DMS 273 (cell line): Measurements from ENCODE around the gene FBXL5.

Source experiments
- DNase-seq: peaks from one replicate; lab custom pipeline; 2025; ENCODE audit not compliant: unreplicated experiment; lab: John Stamatoyannopoulos, UW

FBXL5 gene

GRCh38 chr4:15563871-15564270 is 91.3 kb downstream of the FBXL5 start:
- no peak for DNase-seq

GRCh38 chr4:15562623-15563022 is 92.5 kb downstream of the FBXL5 start:
- no peak for DNase-seq

DNA sequence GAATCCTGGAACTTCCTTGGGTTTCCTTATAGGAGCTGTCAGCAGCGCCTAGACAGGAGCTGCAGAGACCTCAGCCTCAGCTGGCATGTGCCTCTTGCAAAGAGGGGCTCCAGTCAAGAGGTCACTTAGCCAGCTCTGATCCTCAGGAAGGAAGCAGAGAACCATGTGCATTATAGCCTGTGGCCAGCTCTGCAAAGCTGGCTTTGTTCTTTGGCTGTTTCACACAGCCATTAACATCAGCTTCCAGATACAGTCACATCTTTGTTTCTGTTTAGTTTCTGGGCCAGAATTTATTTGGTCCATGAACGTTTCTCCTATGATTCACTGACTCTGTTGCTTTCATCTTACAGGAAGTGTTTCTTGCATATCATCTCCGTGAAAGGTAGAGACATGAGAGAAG is 93.0 kb downstream of the FBXL5 start:
- DNase-seq: no peak

DNA sequence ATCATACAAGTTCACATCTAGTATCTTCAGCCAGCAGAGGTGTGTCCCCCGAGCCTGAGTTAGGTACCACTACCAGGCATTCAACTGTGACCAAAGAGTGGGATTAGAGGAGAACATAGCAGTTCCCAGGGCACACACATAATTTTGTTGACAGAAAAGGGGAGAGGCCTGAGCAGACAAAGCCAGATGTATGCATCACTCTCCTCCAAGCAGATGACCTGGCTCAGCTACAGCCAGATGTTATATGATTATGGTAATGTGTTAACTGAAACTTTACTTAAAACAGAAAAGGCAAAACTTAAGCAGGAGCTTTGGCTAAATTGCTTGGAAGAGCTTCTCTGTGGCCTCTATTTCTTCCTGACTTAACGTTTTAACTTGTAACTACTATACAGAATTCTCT is 96.6 kb downstream of the FBXL5 start:
- no peak for DNase-seq

GRCh38 chr4:15557786-15558550 is 97.2 kb downstream of the FBXL5 start:
- DNase-seq: no peak

DNA sequence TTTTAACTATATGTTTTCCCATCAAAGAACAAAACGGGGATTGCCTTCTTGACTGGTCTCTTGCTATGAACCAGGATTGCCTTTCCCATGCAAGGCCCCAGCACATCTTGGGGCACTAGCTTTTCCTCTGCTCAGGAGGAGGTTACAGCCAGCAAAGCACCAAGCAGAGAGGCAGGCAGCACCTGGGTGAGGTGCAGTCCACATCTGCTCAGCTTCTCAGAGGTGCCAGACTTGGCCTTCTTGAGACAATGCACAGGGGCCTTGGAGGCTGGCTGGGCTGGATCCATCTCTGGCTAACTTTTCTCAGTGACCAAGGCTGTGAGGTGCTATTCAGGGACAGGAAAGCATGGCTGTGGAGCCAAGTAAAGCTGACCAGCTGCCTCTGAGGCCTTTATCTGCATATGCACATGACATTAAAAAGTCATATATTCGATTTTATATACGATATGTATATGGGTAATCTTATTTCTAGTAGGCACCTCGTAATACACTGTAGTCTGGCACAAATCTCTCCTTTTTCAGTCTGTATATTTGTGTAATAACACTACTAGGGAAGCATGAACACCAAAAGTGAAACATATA is 98.6 kb downstream of the FBXL5 start:
- no peak for DNase-seq
